ENCODE results near the gene ERVK3-1.

DNA sequence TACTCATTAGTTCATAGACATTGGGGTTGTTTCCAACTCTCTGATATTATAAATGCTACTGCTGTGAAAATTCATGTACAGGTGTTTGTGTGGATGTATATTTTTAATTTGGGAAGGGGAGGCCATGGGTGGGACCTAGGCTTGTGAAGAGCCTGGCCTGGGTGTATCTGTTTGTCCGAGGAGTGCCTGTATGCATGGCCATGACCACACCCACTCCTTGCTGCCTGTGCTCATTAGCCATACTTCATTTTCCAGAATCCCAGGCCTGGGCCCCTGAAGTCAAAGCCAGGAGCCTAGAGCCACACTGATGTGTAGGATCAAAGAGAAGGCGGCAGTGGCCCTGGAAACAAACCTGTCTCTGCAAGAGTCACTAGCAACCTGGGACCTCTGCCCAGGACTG is 10.4 kb downstream of the ERVK3-1 start:
- TF ChIP-seq EP300 (IDR thresholded peaks at IDR 0.05) (no peak), CTCF (IDR thresholded peaks at IDR 0.05) (no peak), POLR2A (IDR thresholded peaks at IDR 0.05; ENCODE audit: low read depth) (no peak), POLR2AphosphoS5 (IDR thresholded peaks at IDR 0.05) (no peak)

All from esophagus muscularis mucosa (tissue), 4 donors.